CD4-positive, alpha-beta T cell (primary cell): ENCODE data around the gene PACSIN2. TPM values are rescaled to one million over a fixed set of nuclear protein-coding genes. Genes with fewer than 3 reads are reported as not detected.
A peak's percentile ranks its signal among the peaks of the same experiment; 100 is the strongest.

ENCODE experiments used
- ATAC-seq: fragments of 200-7000 bp; cut with Tn5 transposase; one replicate; pipeline ENCODE4 v1.10.0; 2022; ENCODE audit warnings: mild to moderate bottlenecking; ENCODE audit not compliant: poor library complexity
- CTCF ChIA-PET: fragments of 350-600 bp; sonication (Branson Sonifier 250); formaldehyde crosslinking; loops from one replicate; lab custom pipeline; 2021; ENCODE audit warnings: antibody characterized with exemption, inconsistent platforms; lab: Charles Lee
- POLR2A ChIA-PET: fragments of 350-600 bp; sonication (Branson Sonifier 250); formaldehyde crosslinking; loops from one replicate; lab custom pipeline; 2021; ENCODE audit warnings: antibody characterized with exemption, inconsistent platforms; lab: Charles Lee
- DNase-seq, 14 experiments: peaks; one replicate each; pipeline ENCODE4 v3.0.0-alpha.2; 2013 to 2020; ENCODE audit warnings: mixed read lengths in 2 of 14
- H3K27ac ChIP-seq, 2 donors: one replicate each; pipeline versions ENCODE4 v1.5.1 to v1.7.0; 2013; ENCODE audit warnings: low read length in 2 of 2, low read depth in 1 of 2, mild to moderate bottlenecking in 1 of 2
- H3K27me3 ChIP-seq, 2 experiments: 1 replicate in 1 of 2; 2 replicates in 1 of 2; pipeline versions ENCODE4 v1.6.1 to v1.7.0; 2013; ENCODE audit warnings: low read length in 2 of 2, control low read depth in 1 of 2, mild to moderate bottlenecking in 1 of 2, moderate library complexity in 1 of 2; ENCODE audit not compliant: insufficient read depth in 2 of 2, control insufficient read depth in 1 of 2
- H3K36me3 ChIP-seq: one replicate; pipeline ENCODE4 v1.6.1; 2013; ENCODE audit warnings: low read length, control low read depth; ENCODE audit not compliant: insufficient read depth
- H3K4me1 ChIP-seq: one replicate; pipeline ENCODE4 v1.6.1; 2013; ENCODE audit warnings: low read length, control low read depth; ENCODE audit not compliant: insufficient read depth
- H3K4me3 ChIP-seq: one replicate; pipeline ENCODE4 v1.5.1; 2013; ENCODE audit warnings: mild to moderate bottlenecking, low read length, moderate library complexity
- H3K9me3 ChIP-seq, 2 experiments: 1 replicate in 1 of 2; 2 replicates in 1 of 2; pipeline versions ENCODE4 v1.6.1 to v1.7.0; 2013; ENCODE audit warnings: low read length in 2 of 2, mild to moderate bottlenecking in 2 of 2, control low read depth in 1 of 2, moderate library complexity in 1 of 2; ENCODE audit not compliant: control insufficient read depth in 1 of 2, insufficient read depth in 1 of 2
- H3K27ac Mint-ChIP-seq: one replicate; pipeline ENCODE4 v1.8.0; 2020; ENCODE audit warnings: mixed read lengths
- H3K27me3 Mint-ChIP-seq: one replicate; pipeline ENCODE4 v1.8.0; 2021; ENCODE audit warnings: mixed read lengths
- H3K36me3 Mint-ChIP-seq: one replicate; pipeline ENCODE4 v1.8.0; 2021; ENCODE audit warnings: low read depth, mixed read lengths
- H3K4me1 Mint-ChIP-seq: one replicate; pipeline ENCODE4 v1.8.0; 2021; ENCODE audit warnings: low read depth, mixed read lengths
- H3K4me3 Mint-ChIP-seq: one replicate; pipeline ENCODE4 v1.8.0; 2020; ENCODE audit warnings: mild to moderate bottlenecking, mixed read lengths
- H3K9me3 Mint-ChIP-seq: one replicate; pipeline ENCODE4 v1.8.0; 2020; ENCODE audit warnings: mixed read lengths
- CTCF ChIP-seq: fragments of 200-600 bp; IDR thresholded peaks from one replicate; pipeline ENCODE4 v1.8.0; 2022; ENCODE audit warnings: antibody characterized with exemption, mild to moderate bottlenecking
- intact Hi-C, 2 experiments: fragments of 100-400 bp; cut with DNase I in 1 of 2; cut with micrococcal nuclease in 1 of 2; formaldehyde crosslinking; loops; one replicate each; pipeline versions ENCODE4 v1.15.1 to v1.9.0; 2023 to 2025; cut with DNase I, micrococcal nuclease
- total RNA-seq, 174 experiments: library from RNA in 2 of 174; stranded (reverse) in 2 of 174; gene quantifications; one replicate each; pipeline ENCODE4 v1.2.3 and lab custom pipeline; 2021 to 2026

The PACSIN2 gene
- total RNA-seq, 2 experiments from 2014 or later, result 23.3 to 25.5 TPM

GRCh38 chr22:42883970-42884369, 131.0 kb downstream of the PACSIN2 start:
- no peak for TF ChIP-seq CTCF
- Histone ChIP-seq H3K4me1 (peaks cover 9% of the 10 kb centered on the region), H3K27me3 (no peaks in the 10 kb centered on the region), H3K9me3 (no peaks in the 10 kb centered on the region), H3K27ac (no peak overlapping the region), H3K36me3 (peaks cover 87% of the 10 kb centered on the region), H3K4me3 (no peak overlapping the region)
- H3K27ac Mint-ChIP-seq, result no peak overlapping the region
- DNase-seq, result no peak
- no peaks in the 10 kb centered on the region for H3K27me3 Mint-ChIP-seq
- H3K4me3 Mint-ChIP-seq, result no peak overlapping the region
- peaks cover 3% of the 10 kb centered on the region for H3K4me1 Mint-ChIP-seq
- ATAC-seq, result no peak
- H3K9me3 Mint-ChIP-seq, result no peaks in the 10 kb centered on the region
- CTCF ChIA-PET, result no interaction called here
- POLR2A ChIA-PET, result no interaction called here
- intact Hi-C loops, result no loop called here
- H3K36me3 Mint-ChIP-seq, result peaks cover 66% of the 10 kb centered on the region

GRCh38 chr22:42883121-42883520, 131.8 kb downstream of the PACSIN2 start:
- CTCF ChIA-PET, result no interaction called here

GRCh38 chr22:42881982-42882656, 132.8 kb downstream of the PACSIN2 start:
- intact Hi-C loops, result no loop called here
- Mint-ChIP-seq H3K4me1 (no peaks in the 10 kb centered on the region), H3K27me3 (no peaks in the 10 kb centered on the region), H3K27ac (no peak overlapping the region), H3K4me3 (no peak overlapping the region), H3K36me3 (peaks cover 65% of the 10 kb centered on the region), H3K9me3 (no peaks in the 10 kb centered on the region)
- H3K4me1 ChIP-seq, result no peaks in the 10 kb centered on the region
- no peak for TF ChIP-seq CTCF
- no peak overlapping the region for H3K27ac ChIP-seq
- POLR2A ChIA-PET, result no interaction called here
- no peak for ATAC-seq
- CTCF ChIA-PET, result no interaction called here
- peaks cover 84% of the 10 kb centered on the region for H3K36me3 ChIP-seq
- DNase-seq, result peak in 1 of 14 experiments; percentile 13
- no peak overlapping the region for H3K4me3 ChIP-seq
- H3K9me3 ChIP-seq, result no peaks in the 10 kb centered on the region
- no peaks in the 10 kb centered on the region for H3K27me3 ChIP-seq

More at GRCh38 chr22:42883121-42883520, 131.8 kb downstream of the PACSIN2 start:
- no peak for DNase-seq
- H3K36me3 ChIP-seq, result peaks cover 88% of the 10 kb centered on the region
- no peaks in the 10 kb centered on the region for H3K27me3 Mint-ChIP-seq
- H3K9me3 ChIP-seq, result no peaks in the 10 kb centered on the region
- H3K4me3 Mint-ChIP-seq, result no peak overlapping the region
- POLR2A ChIA-PET, result no interaction called here
- no peak for ATAC-seq
- peaks cover 3% of the 10 kb centered on the region for H3K4me1 ChIP-seq
- peaks cover 66% of the 10 kb centered on the region for H3K36me3 Mint-ChIP-seq
- no peak overlapping the region for H3K27ac ChIP-seq
- TF ChIP-seq CTCF, result no peak
- H3K27me3 ChIP-seq, result no peaks in the 10 kb centered on the region
- H3K9me3 Mint-ChIP-seq, result no peaks in the 10 kb centered on the region
- intact Hi-C loops, result no loop called here
- H3K27ac Mint-ChIP-seq, result no peak overlapping the region
- H3K4me1 Mint-ChIP-seq, result no peaks in the 10 kb centered on the region
- H3K4me3 ChIP-seq, result no peak overlapping the region
